ENCODE measurements around the gene FLYWCH2. TPM values are rescaled to one million over a fixed set of nuclear protein-coding genes. Genes with fewer than 3 reads are reported as not detected.
"Not testable (repeated sequence)": the region's sequence is repeated elsewhere in the genome, so short reads cannot be mapped to it uniquely, and the experiment has no call there.

FLYWCH2 gene
- total and polyA plus RNA-seq, 2 experiments from 2014 or later = 30.9 to 45.0 TPM

GRCh38 chr16:2942045-2942444 is 59.0 kb downstream of the FLYWCH2 start (continued):
- TF ChIP-seq JUNB (IDR thresholded peaks at IDR 0.05; ENCODE audit: unreplicated experiment) (no peak), ZNF114 (CRISPR knock-in tag; IDR thresholded peaks at IDR 0.05) (no peak), POLR2AphosphoS5 (IDR thresholded peaks at IDR 0.05; ENCODE audit: low read depth) (no peak), NANOG (IDR thresholded peaks at IDR 0.05; ENCODE audit: borderline replicate concordance) (no peak)

GRCh38 chr16:2943716-2944115 is 60.7 kb downstream of the FLYWCH2 start:
- H3K4me1 ChIP-seq (ENCODE audit: insufficient read depth); H3K79me2 ChIP-seq (replicated peaks; ENCODE audit: insufficient read depth); H3K27ac ChIP-seq (ENCODE audit: low read depth); H2AFZ ChIP-seq; H3K9me2 ChIP-seq (ENCODE audit: insufficient read depth); DNase-seq (ENCODE audit: low spot score); H3K36me3 ChIP-seq (ENCODE audit: insufficient read depth); H3K27me3 Mint-ChIP-seq (ENCODE audit: insufficient read depth, low read depth, poor library complexity); H3K4me3 Mint-ChIP-seq; H3K4me2 ChIP-seq; H3K4me1 Mint-ChIP-seq; H3K27me3 ChIP-seq (ENCODE audit: insufficient read depth); H3F3A ChIP-seq (replicated peaks; ENCODE audit: low read depth); ATAC-seq; H3K4me3 ChIP-seq; H3K9me3 Mint-ChIP-seq; H3K27ac Mint-ChIP-seq; H4K20me1 ChIP-seq (replicated peaks; ENCODE audit: insufficient read depth): not testable (repeated sequence)
- peaks cover 20% of the 10 kb centered on the region; the same call in 2 of the 3 replicates for H3K36me3 Mint-ChIP-seq (ENCODE audit: low read depth)

DNA sequence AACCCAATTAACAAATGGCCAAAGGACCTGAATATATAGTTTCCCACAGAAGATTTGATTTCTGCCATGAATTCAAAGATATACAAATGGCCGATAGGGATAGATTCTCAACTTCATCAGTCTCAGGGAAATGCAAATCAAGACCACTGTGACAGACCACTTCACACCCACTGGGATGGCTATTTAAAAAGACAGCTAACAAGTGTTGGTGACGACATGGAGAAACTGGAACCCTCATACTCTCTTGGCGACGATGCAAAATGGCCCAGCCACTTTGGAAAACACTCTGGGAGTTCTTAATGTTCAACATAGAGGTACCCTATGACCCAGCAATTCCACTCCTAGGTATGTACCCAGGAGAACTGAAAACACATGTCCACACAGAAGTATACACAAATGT is 63.6 kb downstream of the FLYWCH2 start:
- peaks cover 10% of the 10 kb centered on the region; the same call in 1 of the 3 replicates for H3K36me3 Mint-ChIP-seq (ENCODE audit: low read depth)
- H3K4me1 ChIP-seq (ENCODE audit: insufficient read depth) = no peaks in the 10 kb centered on the region
- H3K27me3 Mint-ChIP-seq (ENCODE audit: insufficient read depth, low read depth, poor library complexity) = peaks cover 2% of the 10 kb centered on the region
- no peaks in the 10 kb centered on the region for H3K79me2 ChIP-seq (replicated peaks; ENCODE audit: insufficient read depth)
- H3K4me3 Mint-ChIP-seq = no peak overlapping the region
- no peaks in the 10 kb centered on the region for H3K27me3 ChIP-seq (ENCODE audit: insufficient read depth)
- no peaks in the 10 kb centered on the region for H3K4me1 Mint-ChIP-seq
- H3K4me3 ChIP-seq = no peak overlapping the region
- H2AFZ ChIP-seq = no peak overlapping the region
- no peaks in the 10 kb centered on the region for H3K36me3 ChIP-seq (ENCODE audit: insufficient read depth)
- H4K20me1 ChIP-seq (replicated peaks; ENCODE audit: insufficient read depth) = no peaks in the 10 kb centered on the region
- no peak overlapping the region for H3K27ac Mint-ChIP-seq
- no peaks in the 10 kb centered on the region; the same call in 2 of the 3 replicates for H3K9me3 Mint-ChIP-seq
- H3K4me2 ChIP-seq = no peak overlapping the region
- TF ChIP-seq ZNF331 (CRISPR knock-in tag; IDR thresholded peaks at IDR 0.05; ENCODE audit: low read depth) (no peak), REST (IDR thresholded peaks at IDR 0.05; ENCODE audit: unreplicated experiment) (no peak), EZH2phosphoT487 (IDR thresholded peaks at IDR 0.05; ENCODE audit: unreplicated experiment) (no peak), CREB1 (CRISPR knock-in tag; IDR thresholded peaks at IDR 0.05; ENCODE audit: low read depth) (no peak), ZNF462 (CRISPR knock-in tag; IDR thresholded peaks at IDR 0.05) (no peak), EZH2 (IDR thresholded peaks at IDR 0.05; ENCODE audit: low read depth, unreplicated experiment) (no peak), STAT1 (IDR thresholded peaks at IDR 0.05; ENCODE audit: unreplicated experiment) (no peak)
- no peaks in the 10 kb centered on the region for H3K9me2 ChIP-seq (ENCODE audit: insufficient read depth)
- DNase-seq (ENCODE audit: low spot score) (no peak), ATAC-seq (no peak)
- no peaks in the 10 kb centered on the region for H3F3A ChIP-seq (replicated peaks; ENCODE audit: low read depth)
- no peak overlapping the region for H3K27ac ChIP-seq (ENCODE audit: low read depth)
